M059J (cell line): Measurements from ENCODE around the gene SLC35D3. TPM values are rescaled to one million over a fixed set of nuclear protein-coding genes. Genes with fewer than 3 reads are reported as not detected.
"Not testable (repeated sequence)": the region's sequence is repeated elsewhere in the genome, so short reads cannot be mapped to it uniquely, and the experiment has no call there.

Experiments
- DNase-seq: peaks from one replicate; pipeline ENCODE4 v3.0.0-alpha.2; 2012; ENCODE audit warnings: low read depth
- total RNA-seq: library from RNA; depleted of rRNA; stranded (reverse); fragments of >200 nt; shearing (Covaris generic); gene quantifications from 2 replicates; pipeline ENCODE4 v1.2.3, GENCODE V29; 2014; rRNA removed

SLC35D3 gene
- total RNA-seq, 1 experiment from 2014 or later: not detected

DNA sequence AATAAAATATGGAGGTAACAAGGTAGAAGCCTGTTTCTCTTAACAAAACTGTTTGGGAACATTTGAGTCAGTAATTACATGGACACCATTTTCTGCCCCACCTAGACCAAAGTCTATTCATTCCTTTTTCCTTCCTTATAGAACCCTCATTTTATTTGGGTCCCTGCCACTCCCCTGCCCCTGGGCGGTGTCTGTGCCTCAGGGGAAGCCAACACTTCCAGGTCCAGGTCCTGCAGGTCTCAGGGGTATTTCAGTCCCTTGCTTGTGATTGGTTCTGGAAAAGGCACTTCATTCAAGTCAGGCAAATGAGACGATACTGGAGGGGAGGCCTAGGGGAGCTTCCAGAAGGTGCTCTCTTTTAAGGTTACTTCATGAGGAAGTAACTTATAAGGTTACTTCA, 42.3 kb downstream of the SLC35D3 start:
- no peak for DNase-seq

DNA sequence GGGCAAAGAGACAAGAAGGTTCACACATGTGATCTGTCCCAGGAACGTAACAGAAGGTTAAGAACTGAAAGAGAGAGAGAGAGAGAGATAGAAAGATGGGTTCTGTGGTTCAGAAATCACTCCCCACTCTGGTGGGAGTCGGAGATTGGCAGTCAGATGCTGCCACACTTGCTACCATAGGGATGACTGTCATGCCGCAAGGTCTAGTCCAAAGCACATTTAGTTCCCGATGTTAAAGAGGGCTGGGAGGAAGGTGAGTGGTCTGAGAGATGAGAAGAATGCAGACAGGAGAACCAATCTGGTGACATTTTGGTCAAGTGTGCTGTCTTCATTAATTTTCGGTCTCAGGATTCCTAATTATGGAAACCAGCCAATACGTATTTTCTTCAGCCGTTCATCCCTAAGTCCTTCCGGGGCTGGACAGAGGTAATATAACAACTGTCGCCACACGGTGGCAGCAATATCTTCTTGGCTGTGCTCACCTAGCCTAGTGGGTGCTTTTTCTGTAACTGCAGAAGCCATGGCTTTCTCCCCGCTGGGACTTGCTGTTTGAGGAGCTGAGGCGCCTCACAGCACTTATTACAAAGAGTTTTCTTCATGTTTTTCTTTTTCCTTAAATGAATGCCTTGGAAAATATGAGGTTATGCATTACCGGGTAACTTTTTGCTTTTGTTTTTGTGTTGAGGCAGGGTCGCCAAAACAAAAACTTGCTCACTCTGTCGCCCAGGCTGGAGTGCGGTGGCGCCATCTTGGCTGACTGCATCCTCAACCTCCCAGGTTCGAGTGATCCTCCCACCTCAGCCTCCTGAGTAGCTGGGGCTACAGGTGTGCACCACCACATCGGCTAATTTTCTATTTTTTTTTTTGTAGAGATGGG, 46.0 kb downstream of the SLC35D3 start:
- DNase-seq: peak; percentile 71

DNA sequence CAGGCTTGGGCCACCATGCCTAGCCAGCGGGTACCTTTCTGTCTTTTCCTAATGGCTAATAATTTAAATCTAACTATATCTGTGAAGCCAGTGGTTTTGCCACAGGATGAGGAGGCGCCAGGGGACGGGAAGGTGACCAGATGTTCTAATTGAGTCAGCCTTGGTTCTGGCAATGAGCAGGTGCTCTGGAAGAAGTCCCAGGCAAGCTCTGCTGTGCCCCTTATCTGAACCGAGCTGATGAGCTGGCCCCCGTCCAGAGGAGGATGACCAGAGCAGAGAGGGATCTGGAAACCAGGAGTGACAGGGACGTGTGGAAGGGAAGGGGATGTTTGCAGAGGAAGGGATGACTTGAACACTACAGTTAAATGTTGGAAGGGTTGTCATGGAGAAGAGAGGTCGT, 46.7 kb downstream of the SLC35D3 start:
- no peak for DNase-seq

DNA sequence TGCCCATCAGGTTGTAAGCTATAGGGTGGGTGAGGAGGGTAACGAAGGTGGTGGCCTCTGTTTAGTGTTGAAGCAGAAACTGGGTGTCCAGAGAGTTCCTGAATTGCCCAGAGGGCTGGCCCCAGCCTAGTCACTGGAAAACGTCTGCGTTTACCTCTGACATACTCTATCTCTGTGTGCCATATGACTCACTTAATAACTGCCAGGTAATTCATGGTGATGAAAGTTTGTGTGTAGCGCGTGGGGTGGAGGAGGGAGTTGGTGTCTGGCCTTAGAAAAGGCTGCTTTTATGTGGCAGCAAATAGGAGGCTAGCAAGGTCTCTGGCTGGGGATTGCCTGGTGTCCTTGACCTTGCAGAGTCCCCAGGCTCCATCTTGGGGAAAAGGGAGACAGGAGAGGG, 47.3 kb downstream of the SLC35D3 start:
- peak; percentile 13 for DNase-seq

DNA sequence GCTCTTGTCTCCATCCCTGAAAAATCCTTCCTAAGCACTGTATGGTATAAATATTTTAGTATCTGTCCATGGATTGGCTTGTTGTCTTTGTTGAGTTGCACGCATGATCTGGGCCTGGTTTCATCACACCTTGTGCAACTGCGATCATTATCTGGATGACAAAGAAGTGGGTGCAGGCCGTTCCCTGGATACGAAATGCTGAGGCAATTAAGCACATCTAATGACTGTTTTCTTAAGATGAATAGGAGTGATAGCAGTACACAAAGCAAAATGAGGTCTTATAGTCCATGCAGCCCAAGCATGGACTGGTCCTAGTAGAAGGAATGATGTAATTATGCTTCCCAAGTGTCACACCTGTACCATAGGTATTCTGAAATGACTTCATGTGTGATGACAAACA, 47.8 kb downstream of the SLC35D3 start:
- no peak for DNase-seq

DNA sequence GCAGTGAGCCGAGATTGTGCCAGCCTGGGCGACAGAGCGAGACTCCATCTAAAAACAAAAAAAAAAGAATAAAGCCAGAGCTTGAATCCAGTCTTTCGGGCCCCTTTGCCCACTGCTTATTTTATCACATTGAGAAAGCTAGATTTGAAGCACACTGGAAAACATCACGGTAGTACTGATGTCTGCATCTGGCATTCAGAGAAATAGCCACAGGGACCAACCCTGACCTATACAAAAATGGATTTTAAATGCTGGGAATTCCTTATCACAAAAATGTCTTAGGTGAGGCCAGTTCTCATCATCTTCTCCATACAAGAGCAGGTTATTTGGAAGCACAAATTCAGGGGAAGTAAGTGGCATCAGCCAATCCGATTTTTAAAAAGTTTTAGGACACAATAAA, 49.5 kb downstream of the SLC35D3 start:
- DNase-seq: no peak

DNA sequence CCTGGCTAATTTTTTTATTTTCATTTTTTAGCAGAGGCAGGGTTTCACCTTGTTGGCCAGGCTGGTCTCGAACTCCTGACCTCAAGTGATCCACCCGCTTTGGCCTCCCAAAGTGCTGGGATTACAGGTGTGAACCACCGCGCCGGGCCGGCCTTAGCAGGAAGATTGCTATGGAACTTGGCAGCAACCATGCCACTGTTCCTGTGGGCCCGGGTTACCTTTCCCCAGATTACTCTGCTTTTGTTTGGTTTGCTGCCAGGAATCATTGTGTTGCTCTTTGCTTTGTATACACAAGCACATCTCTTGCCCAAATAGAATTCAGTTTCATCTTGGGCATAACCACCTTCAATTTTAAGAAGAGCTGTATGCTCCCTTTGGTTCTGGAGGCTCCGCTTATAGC, 51.7 kb downstream of the SLC35D3 start:
- not testable (repeated sequence) for DNase-seq

Other genes with a start within 250 kb of the SLC35D3 start
- 9.0 and 14.0 TPM in 2 replicates for gene MAP3K5, start 129.8 kb upstream of the SLC35D3 start, total RNA-seq
- 13.9 and 23.1 TPM in 2 replicates for gene PEX7, start 99.7 kb upstream of the SLC35D3 start, total RNA-seq
- gene IL20RA, start 122.7 kb downstream of the SLC35D3 start, total RNA-seq: not detected in 2 replicates